ENCODE measurements around the gene TMPRSS6.

GRCh38 chr22:37148742-37149665, 39.5 kb upstream of the TMPRSS6 start:
- TF ChIP-seq CTCF (IDR thresholded peaks at IDR 0.05; ENCODE audit: low read length) (no peak), EZH2 (IDR thresholded peaks at IDR 0.05; ENCODE audit: borderline replicate concordance, low read length) (no peak)
